Suppressor macrophage treated with lipopolysaccharide for 4 hours (primary cell): ENCODE results near the gene GPD1.
"Not testable (repeated sequence)": the region's sequence is repeated elsewhere in the genome, so short reads cannot be mapped to it uniquely, and the experiment has no call there.

ENCODE experiments used
- DNase-seq: peaks from one replicate; pipeline ENCODE4 v3.0.0-alpha.2; 2020

GPD1 gene

DNA sequence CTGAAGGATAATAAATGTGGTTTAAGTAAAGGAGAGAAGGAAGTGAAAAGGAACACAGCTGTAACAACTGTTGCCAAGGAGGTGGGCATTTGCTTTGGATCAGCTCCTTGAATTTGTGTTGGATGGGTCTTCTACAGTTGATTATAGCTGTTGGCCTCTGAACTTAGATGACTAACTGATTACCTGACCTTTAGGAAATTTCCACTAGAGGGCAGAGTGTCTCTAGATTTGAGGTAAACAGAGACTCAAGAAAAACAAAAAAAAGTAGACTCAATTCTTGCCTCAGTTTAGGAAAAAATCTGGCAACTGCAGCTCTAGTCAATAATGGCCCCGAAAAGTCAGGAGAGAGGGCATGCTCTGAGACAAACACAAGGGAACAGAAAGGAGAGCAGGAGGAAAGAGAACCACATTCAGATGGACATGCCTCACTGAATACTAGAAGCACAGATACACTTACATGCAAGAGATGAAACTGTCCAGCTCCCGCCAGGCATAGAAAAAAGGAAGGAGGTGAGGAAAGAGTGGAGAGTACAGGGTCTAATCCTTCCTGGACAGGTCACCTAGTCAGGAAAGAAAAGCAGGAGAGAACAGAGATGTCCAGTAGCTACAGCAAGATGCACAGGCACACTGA, 28.8 kb downstream of the GPD1 start:
- peak; percentile 37 for DNase-seq

DNA sequence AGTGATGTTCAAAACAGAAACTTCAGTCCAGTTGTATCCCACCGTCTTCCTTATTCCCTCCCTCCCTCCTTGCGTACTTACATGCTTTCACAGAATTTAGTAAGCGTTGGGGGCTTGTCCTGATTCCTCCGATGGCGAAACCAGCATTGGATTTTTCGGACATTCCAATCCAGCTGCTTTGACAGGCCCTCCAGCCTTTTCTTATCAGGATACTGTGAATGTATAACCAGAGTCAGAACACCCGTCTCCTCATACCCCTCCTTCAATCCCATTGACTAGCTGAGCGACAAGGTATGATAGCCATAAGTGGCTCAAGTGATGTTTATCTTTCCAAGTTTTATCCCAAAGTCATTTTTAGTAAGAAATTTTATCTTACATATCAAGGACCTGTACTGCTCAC, 39.2 kb downstream of the GPD1 start:
- DNase-seq: no peak

DNA sequence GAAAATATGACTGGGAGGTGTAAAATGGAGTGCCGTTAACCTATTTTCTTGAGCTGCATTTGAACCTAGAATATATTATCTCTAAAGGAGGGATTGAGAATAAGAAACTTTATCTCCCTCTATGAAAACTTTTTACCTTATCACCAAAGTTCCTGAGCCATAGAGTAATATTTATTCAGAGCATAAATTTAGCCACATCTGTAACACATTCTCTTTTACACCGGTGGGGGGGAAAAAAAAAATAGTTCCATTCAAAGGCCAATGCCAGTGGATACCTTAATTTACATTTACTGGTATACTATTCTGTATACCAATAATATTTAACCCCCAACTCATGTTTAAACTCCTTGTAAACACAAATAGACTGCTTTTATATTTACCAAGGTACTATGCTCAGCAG, 41.6 kb downstream of the GPD1 start:
- no peak for DNase-seq

GRCh38 chr12:50147281-50147680, 43.5 kb downstream of the GPD1 start:
- DNase-seq: no peak

- DNase-seq: not testable (repeated sequence)
Observed at GRCh38 chr12:50148011-50148410, 44.2 kb downstream of the GPD1 start.

DNA sequence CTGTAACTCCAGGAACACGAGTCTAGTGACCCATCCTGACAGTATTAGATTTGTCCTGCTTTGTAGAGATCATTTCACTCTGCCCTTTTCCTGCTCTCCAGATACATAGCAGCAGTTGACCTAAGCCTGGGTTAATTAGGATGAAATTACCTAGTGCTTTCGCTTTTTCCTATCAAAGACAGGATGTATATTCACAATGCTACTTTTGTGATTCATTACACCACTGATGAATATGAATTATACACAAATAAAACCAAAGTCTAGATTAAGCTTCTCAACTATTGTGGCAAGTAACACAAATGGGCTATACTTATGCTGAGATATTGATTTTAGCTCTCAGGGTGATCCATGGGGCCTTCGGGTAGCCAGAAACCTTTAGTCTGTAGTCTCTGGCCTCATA, 45.5 kb downstream of the GPD1 start:
- no peak for DNase-seq

DNA sequence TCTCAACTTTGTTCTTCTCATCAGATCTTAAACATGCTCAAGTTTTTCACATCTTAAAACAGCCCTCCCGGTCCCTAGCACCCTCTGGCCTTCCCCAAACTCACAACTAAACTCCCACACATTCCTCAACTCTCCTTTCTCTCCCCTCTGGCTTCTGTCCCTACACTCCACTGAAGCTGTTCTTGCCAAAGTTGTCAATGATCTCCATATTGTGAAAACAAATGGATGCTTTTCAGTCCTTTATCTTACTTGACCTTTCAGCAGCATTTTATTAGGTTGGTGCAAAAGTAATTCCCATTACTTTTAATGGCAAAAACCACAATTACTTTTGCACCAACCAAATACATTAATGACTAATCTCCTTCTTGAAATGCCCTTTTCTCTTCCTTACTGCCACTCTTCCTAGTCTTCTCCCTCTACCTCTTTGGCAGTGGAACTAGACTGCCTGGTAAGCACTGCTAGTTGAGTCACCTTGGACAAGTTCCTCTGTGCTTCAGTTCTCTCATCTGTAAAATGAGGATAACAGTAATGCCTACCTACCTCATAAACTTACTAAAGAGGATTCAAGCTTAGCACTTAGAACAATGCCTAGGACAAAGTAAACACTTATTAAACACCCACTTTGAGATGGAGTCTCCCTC, 47.4 kb downstream of the GPD1 start:
- no peak for DNase-seq

GRCh38 chr12:50154947-50155346, 51.1 kb downstream of the GPD1 start:
- DNase-seq: not testable (repeated sequence)

- no peak for DNase-seq
Observed at GRCh38 chr12:50156641-50157040, 52.8 kb downstream of the GPD1 start.

GRCh38 chr12:50157259-50157658, 53.5 kb downstream of the GPD1 start:
- DNase-seq: no peak

- DNase-seq: no peak
Observed at GRCh38 chr12:50160643-50161042, 56.8 kb downstream of the GPD1 start.
